ENCODE data around the gene DCLK1.

Gene DCLK1

GRCh38 chr13:35930665-35931631, 200.2 kb downstream of the DCLK1 start:
- no peak for DNase-seq

- no peak for DNase-seq
These were observed 203.6 kb downstream of the DCLK1 start for GRCh38 chr13:35927567-35928021.

- DNase-seq = no peak
These were observed 204.2 kb downstream of the DCLK1 start for GRCh38 chr13:35926859-35927530.

- DNase-seq = no peak
These were observed 205.5 kb downstream of the DCLK1 start for GRCh38 chr13:35925669-35926068.

DNA sequence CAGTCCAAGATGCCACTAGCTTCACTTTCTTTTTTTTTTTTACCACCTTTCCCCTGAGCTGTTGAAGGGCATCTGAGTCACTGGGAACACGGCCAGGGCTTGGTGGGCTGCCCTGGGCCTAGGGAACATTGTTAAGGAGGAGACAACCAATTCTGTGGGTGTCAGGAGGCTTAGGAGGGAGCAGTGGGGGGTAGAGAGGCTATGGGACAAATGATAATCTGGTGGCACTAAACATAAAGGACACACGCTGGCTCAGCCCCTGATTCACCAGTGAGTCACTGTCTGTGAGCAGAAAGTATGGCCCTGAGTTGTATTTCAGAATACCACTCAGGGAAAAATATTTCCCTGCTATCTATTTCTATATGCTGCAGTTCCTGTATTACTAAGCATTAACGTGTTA, 207.8 kb downstream of the DCLK1 start:
- DNase-seq = no peak

DNA sequence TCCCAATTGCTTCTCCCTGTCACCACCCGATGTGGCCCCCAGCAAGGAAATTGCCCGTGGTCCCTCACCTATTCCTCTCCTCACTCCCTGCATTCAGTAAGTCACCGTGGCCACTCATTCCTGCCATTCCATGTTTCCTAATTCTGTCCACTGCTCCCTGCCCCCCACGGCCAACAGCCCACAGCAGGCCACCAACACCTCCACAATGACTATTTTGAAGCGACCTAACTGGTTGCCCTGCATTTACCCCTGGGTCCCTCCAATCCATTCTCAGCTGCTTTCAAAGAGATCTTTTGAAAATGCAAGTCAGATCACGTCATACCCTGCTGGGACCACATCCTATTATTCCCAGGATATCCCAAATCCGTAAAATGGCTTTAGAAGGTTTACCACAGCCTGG, 210.4 kb downstream of the DCLK1 start:
- DNase-seq = no peak

- no peak for DNase-seq
These were observed 213.1 kb downstream of the DCLK1 start for GRCh38 chr13:35917942-35918645.

GRCh38 chr13:35917252-35917941, 213.8 kb downstream of the DCLK1 start:
- DNase-seq = no peak

- no peak for DNase-seq
These were observed 215.0 kb downstream of the DCLK1 start for GRCh38 chr13:35916146-35916545.

DNA sequence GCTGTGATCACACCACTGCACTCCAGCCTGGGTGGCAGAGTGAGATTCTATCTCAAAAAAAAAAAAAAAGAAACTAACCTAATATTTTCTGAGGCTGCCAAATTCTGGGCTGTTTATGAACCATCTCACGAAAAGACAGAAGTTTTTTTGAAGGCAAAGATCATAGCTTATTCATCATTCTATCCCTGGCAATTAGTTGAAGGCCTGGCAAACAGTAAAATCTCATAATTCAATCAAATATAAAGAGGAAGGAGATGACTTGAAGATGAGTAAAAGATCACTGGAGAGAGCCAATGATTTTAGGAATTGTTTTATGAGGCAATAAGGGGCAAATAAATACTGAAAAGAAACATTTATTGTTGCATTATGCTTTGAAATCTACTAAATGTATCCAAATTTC, 216.5 kb downstream of the DCLK1 start:
- no peak for DNase-seq

DNA sequence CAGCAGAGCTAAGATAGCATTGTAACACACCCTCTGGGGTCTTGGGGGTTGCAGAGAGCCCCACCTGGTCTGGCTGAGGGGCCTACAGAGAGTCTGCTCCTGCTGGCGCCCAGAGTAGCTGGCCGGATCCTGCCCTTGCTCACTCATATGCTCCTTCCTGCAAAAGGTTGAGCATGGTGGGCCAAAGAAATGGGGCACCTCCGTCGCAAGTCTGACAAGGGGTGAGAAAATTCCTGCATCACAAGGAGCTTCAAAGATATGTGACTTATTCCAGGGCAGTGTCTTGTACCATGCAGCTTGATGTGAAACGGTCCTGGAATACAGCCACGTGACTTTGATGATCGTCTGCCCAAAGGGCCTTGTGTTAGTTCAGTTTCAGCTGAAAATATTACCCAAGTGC, 218.3 kb downstream of the DCLK1 start:
- no peak for DNase-seq

DNA sequence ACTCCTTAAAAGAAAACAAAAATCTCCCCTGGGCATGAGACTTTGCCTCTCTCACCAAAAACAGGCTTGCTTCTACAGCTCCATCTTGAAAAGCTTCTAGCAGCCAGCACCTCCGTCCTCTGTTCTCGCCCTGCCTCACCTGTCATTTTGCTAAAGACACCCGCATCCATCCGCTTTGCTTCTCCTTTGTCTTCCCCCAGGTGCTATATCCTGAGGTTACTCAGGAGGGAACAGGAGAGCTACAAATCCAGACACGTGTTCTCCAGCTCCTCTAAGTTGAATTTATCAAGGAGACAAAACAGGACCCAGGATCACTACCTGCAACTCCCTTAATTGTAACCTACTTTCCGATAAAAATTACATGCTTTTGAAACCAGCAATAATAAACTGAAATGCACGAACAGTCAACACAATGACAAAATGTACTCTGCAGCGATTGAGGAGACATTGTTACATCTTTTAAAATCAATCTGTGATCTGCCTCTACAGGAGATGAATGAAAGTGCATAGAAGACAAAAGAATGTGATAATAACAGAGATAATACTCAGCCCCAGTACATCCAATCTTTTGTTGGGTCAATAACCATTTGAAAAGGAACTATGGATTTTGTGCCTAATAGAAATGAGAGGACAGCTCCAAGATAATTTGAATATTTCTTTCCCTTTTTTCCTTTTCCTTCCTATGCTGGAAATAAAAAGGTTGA, 221.2 kb downstream of the DCLK1 start:
- no peak for DNase-seq

DNA sequence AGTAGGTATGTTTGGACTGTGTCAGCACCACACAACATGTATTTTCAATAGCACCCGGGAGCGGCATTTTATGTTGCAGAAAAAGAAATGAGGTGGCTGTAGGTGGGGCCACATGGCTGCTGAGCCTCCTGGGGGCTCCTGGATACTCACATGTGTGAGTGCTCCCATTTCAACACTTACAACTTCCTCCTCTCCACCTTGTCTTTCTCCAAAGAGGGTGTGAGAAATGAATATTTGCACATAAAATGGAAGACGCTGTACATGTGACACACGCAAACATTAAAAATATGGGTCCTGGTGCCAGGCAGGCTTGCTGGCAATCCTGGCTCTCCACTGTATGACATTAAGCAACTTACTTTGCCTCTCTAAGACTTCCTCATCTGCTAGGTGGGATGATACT, 222.1 kb downstream of the DCLK1 start:
- no peak for DNase-seq

- DNase-seq = no peak
These were observed 223.0 kb downstream of the DCLK1 start for GRCh38 chr13:35908226-35908625.

DNA sequence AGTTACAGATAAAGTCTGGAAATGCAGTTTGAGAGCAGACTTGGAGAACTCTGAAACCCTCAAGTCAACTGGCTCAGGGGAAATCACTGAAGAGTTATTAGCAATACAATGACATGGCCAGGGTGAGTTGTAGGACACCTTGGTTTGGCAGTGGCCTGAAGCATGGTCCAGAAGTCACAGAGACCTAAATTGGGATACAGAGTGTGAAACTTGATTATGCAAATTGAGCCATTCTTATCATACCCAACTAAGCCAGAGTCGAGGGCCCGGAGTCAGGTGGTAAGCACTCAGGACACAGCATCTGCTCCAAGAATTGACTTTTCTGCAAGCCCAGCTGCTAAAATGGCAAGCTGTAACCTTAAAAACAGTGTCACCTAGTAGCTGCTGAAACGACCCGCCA, 224.5 kb downstream of the DCLK1 start:
- no peak for DNase-seq

DNA sequence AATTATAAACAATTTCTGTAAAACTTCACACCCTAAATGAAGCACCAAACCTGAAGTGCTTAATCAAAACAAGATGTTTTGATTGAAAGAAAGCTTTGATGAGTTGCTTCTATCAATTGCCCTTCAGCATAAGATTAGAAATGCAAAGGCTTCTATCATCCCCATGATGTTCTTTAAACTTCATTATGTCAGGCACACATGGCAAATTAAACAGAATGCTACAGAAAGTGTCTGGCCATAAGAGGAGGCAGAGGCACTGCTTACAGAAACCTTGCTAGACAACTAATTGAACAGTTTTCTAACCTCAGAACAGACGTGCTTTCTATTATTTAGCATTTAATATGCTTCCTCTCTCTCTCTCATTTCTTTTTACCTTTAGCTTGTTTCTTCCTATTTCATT, 228.1 kb downstream of the DCLK1 start:
- DNase-seq = no peak

DNA sequence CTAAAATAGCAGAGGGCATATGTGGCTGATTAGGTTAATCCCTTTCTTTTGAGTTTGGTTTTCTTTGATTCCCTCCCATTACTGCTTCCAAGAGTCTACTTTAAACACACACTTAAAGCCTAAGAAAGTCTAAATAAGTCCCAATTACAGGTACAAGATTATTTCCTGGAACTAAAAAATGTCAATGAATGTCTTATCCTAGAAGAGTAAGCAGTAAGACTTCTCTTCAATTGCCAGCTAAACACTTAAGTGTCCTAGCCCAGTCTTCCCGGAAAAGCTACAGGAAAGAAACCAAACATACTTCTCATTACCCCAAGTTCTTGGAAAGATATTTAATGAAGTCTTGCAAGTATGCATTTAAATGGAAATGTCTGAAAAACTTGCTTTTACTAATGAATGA, 233.1 kb downstream of the DCLK1 start:
- no peak for DNase-seq

- DNase-seq = no peak
These were observed 236.5 kb downstream of the DCLK1 start for GRCh38 chr13:35894636-35895035.

DNA sequence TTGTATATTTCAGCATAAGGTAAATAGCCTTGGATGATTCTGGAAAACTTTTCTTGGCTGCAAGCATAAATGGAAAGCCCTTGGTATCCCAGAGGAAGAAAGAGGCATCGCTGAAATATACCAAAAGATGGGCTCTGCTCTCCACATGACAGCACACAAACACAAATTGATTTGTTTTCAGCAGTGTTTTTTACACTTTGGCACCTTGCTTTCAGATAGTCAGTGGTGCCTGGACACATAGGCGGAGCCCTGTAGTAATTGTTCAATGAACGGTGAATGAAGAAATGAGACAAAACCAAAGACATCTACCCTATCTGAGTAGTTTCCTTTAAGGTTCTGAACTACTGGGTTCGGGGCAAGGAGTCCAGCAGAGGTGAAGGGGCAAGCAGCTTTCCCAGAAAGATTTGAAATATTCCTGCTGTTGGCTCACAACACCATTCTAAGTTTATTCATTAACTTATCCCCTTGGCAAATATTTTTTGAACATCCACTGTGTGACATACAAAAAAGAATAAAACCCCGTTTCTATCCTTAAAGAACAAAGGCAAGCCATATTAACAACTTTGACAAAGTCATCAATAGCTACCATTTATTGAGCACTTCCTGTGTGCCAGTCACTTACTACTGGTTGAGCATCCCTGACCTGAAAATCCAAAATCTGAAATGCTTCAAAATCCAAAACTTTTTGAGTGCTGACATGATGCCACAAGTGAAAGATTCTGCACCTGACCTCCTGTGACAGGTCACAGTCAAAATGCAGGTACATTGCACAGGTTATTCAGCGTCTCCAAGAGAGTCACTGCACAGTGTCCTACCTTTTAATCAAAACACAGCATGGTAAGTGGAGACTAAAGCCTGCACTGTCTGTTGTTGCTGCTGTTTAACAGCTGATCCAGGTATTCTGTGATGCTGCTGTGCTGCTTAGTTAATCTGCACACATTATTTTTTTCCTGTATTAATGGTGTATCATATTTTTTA, 238.1 kb downstream of the DCLK1 start:
- no peak for DNase-seq

DNA sequence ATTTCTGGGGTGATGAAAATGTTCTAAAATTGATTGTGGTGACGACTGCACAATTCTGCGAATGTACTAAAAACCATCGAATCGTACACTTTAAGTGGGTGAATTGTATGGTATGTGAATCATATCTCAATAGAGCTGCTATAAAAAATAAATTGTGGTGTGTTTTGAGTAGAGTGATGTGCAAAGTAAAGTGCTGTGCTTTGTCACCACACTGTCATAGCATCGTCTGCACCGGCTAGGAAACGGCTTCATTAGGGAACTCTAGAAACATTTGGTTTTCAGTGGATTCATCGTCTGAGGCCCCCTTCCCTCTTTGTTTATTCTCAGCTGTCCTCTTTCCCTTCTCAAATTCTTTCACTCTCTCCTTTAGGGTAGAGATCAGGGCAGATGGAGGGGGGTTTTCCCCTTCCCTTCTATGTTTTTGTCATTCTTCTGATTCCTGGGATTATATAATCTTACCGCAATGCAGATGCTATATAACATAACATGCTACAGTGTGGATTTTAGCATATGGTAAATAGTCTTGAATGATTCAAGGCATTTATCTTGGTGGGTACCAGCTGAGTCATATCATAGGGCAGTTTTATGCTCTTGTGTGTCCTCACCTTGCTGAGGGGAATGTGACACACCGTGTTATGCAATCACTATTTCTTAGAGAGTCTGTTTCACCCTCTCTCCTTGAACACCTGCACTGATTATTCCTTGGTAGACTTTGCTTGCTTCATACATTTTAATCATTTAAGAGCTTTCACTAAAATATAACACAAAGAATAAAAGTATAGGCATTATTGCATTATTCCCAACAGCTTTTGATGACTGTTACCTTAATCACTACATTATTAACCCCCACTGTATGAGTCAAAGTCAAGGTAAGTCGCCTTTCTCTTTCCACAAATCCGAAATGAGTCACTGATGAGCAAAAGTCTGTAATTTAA, 239.4 kb downstream of the DCLK1 start:
- no peak for DNase-seq

Data from NCI-H1436 (cell line).